D721Med (cell line): ENCODE measurements around the gene OR5C1.
"Not testable (repeated sequence)": the region's sequence is repeated elsewhere in the genome, so short reads cannot be mapped to it uniquely, and the experiment has no call there.

ENCODE experiments used
- DNase-seq: peaks from one replicate; pipeline ENCODE4 v3.0.0; 2011; ENCODE audit warnings: low spot score; ENCODE audit not compliant: insufficient read length
- FAIRE-seq: peaks from 2 replicates; lab custom pipeline; 2011; peaks lifted over from hg19 to GRCh38; lab: Jason Lieb, UNC
- TF ChIP-seq, protein P1 (sequence below): IDR thresholded peaks from 2 replicates; pipeline ENCODE4 v1.5.1; 2012; ENCODE audit warnings: mild to moderate bottlenecking, control low read depth; ENCODE audit not compliant: insufficient read depth; ENCODE audit errors: missing control alignments

The OR5C1 gene

DNA sequence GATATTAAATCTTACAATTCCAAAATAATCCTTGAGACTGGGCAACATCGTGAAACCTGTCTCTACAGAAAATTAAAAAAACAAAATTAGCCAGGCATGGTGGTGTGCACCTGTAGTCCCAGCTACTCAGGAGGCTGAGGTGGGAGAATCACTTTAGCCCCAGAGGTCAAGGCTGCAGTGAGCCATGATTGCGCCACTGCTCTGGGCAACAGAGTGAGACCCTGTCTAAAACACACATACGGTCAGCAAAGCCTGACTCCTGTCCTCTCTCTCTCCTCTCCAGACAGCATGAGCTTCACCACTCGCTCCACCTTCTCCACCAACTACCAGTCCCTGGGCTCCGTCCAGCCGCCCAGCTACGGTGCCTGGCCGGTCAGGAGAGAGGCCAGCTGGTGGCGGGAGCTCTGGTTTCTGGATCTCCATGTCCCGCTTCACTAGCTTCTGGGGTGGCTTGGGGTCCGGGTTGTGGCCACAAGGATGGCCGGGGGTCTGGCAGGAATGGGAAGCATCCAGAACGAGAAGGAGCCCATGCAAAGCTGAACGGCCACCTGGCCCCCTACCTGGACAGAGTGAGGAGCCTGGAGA, 48.6 kb downstream of the OR5C1 start:
- DNase-seq: no peak
- TF ChIP-seq, protein P1, sequence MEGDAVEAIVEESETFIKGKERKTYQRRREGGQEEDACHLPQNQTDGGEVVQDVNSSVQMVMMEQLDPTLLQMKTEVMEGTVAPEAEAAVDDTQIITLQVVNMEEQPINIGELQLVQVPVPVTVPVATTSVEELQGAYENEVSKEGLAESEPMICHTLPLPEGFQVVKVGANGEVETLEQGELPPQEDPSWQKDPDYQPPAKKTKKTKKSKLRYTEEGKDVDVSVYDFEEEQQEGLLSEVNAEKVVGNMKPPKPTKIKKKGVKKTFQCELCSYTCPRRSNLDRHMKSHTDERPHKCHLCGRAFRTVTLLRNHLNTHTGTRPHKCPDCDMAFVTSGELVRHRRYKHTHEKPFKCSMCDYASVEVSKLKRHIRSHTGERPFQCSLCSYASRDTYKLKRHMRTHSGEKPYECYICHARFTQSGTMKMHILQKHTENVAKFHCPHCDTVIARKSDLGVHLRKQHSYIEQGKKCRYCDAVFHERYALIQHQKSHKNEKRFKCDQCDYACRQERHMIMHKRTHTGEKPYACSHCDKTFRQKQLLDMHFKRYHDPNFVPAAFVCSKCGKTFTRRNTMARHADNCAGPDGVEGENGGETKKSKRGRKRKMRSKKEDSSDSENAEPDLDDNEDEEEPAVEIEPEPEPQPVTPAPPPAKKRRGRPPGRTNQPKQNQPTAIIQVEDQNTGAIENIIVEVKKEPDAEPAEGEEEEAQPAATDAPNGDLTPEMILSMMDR: no peak
- no peak for FAIRE-seq

DNA sequence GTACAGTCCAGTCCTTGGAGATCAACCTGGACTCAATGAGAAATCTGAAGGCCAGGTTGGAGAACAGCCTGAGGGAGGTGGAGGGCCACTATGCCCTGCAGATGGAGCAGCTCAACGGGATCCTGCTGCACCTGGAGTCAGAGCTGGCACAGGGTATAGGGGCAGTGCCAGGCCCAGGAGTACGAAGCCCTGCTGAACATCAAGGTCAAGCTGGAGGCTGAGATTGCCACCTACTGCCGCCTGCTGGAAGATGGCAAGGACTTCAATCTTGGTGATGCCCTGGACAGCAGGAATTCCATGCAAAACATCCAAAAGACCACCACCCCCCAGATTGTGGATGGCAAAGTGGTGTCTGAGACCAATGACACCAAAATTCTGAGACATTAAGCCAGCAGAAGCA, 49.7 kb downstream of the OR5C1 start:
- not testable (repeated sequence) for FAIRE-seq

More for the DNA sequence above, 49.7 kb downstream of the OR5C1 start:
- not testable (repeated sequence) for DNase-seq
